HG02763 (cell line): ENCODE data around the gene ATP2B1.
"Not testable (repeated sequence)": the region's sequence is repeated elsewhere in the genome, so short reads cannot be mapped to it uniquely, and the experiment has no call there.

Experiments used
- ATAC-seq: cut with Tn5 transposase; IDR thresholded peaks from one replicate; pipeline ENCODE4 v1.9.1; 2021; ENCODE audit warnings: mild to moderate bottlenecking, moderate library complexity; ENCODE audit not compliant: unreplicated experiment

The ATP2B1 gene

DNA sequence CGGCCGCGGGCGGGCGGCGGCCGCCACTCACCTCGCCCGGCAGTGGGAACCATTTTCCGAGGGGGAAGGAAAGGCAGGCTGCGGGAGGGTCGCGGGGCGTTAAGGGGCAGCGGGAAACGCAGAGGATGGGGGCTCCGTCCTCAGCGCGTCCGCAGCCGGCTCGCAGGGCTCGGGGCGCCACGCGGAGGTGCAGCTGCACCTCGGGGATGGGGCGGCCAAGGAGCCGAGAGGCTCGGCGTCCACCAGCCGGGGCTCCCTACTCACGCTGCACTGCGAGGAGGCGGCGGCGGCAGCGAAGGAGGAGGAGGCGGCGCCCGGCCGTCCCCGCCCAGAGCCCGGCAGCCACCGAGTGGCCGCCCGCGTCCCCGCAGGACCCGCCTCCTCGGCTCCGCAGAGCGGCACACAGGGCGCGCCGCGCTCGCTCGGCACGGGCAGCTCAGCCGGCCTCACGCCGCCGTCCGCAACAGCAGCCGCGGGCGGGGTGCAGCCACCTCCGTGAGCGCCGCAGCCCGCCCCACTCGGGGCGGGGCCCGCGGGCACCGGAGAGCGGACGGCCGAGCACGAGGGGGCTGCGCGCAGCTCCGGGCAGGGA lies at the start of gene ATP2B1:
TSS of gene ATP2B1 (minus strand) at position 274 of the 592 bp plus-strand sequence. CDS start 52,952 bp downstream, outside the sequence.
- peak; percentile 54 for ATAC-seq

DNA sequence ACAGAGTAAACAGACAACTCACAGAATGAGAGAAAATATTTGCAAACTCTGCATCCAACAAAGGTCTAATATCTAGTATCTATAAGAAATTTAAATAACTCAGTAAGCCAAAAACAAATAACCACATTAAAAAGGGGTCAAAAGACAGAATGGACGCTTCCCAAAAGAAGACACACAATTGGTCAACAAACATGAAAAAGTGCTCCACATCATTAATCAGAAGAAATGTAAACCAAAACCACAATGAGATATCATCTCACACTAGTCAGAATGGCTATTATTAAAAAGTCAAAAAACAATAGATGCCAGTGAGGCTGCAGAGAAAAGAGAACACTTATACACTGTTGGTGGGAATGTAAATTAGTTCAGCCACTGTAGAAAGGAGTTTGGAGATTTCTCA lies 49.3 kb upstream of the ATP2B1 start:
- ATAC-seq: not testable (repeated sequence)

DNA sequence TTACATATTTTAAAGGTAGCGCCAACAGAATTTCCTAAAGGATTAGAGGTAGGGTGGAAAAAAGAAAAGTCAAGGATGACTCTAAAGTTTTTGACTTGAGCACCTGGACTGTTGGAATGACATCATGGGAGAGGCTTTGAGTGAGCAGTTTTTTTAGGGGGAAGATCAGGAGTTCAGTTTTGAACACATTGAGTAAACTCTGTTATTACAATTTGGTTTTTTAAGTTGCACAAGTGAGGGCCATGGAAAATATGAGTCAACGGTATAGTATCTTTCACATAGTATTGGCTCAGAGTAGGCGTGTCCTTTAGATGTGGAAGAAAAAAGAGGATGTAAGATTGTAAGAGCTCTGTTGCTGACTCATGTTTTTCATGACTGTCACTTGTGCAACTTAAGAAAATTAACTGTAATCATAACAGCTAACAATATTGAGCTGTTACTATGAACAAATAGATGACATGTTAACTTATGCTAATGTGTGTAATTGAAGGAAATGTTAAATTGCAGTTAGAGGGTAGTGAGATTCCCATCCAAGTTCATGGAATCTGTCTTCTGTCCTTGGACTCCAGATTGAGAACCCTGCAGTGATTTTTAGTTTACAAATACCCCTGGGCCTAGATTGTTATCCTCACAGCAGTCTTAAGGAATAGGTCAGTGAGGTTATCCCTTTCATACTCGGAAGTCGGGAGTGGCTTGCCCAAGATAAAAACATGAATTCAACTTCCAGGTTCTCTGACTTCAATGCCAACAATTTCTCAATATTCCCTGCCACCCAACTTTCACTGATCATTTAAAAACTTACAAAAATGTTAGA lies 48.2 kb upstream of the ATP2B1 start:
- ATAC-seq: peak; percentile 92

DNA sequence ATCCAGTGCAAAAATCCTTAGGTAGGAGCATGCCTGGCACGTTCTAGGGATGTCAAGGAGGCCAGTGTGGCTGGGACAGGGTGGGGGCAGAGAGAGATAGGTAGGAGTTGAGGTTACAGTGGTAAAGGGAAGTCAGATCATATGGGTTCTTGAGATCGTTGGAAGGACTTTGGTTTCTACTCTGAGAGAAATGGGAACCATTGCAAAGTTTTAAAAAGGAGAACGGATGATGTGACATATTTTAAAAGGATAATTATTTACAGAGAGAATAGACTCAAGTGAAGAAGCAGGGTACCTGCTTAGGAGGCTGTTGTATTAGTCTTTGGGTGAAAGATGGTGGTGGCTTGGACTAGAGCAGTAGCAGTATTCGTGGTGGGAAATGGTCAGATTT lies 47.6 kb upstream of the ATP2B1 start:
- peak; percentile 2 for ATAC-seq

DNA sequence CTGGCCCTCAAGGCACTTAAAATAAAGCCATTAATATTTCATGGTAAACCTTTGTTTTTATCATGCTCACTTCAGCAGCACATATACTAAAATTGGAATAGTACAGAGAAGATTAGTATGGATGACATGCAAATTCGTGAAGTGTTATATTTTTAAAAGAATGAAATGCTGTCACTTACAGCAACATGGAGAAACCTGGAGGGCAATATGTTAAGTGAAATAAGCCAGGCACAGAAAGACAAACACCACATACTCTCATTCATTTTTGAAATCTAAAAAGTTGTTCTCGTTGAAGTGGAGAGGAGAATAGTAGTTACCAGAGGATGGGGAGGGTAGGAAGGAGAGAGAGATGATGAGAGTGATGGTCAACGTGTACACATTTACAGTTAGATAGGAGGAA lies 45.4 kb upstream of the ATP2B1 start:
- no peak for ATAC-seq

DNA sequence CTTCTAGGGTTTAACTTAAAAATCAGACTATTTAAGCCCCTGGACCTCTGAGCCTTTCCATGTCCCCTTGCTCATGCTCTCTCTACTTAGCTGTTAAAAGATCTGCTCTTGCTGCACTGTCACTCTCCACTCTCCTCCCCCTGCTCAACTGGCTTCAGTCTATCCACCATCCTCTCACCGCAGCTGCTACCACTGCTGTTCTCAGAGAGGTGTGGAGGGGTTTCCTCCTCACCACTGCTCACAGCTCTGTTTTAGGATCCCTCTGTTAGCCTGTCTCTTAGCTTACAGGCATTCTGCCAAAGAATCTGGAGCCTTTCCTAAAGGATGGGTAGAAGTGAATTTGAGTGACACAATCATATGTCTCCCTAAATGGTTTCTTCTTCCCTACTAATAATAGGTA lies 43.7 kb upstream of the ATP2B1 start:
- ATAC-seq: peak; percentile 46

DNA sequence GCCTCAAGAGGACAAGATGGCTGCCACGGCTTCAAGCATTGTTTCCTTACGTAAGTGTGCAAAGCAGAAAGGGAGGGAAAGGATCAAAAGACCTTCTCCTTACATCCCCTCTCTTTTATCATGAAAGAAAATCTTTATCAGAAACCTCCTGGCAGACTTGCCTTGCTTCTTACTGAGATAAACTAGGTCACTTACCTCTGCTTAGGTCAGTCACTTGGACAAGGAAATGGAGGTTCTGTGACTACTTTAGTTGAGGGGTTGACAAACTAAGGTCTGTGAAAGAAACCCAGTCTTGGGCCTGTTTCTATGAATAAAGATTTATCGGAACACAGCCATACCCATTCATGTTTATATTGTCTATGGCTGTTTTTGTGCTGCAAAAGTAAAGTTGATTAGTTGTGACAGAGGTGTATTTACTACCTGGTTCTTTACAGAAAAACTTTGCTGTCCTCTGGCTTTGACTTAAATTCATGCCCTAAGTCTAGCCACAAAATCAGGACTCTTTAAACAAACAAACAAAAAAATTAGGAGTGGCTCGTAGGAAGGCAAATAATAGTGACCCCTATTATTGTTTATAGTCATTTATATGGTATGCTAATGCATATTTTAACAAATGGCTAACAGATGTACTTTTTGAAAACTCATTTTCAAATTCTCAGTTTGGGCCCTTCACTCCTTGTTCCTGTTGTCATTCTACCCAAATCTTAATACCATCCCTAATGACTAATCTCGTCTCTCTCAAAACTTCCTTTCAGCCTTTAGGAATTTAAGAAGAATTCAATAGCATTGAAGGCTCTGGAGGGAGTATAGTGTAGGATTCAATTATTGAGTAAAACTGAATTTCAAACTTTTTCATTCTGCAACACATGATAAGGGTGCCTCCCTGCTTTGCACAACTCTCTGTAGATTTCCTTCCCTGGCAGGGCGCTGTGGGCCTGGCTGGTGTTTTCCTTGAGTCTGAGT lies 42.0 kb upstream of the ATP2B1 start:
- ATAC-seq: no peak

DNA sequence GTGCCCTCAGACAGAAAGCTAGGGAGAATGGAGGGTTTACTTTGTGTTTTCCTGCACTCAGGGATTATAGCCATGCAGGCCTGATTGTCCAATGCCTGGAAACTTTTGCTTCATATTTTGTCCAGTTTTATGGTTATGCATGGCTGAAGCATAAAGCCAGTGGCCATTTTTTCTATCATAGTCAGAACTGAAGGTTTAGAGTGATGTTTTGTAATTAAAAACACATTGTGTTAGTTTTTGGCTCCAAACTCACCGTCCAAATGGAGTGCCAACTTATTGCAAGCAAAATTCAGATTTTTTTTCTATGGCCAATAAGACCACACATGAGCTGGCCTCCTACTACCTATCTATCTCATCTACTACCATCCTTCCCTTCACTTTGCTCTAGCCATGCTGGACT lies 40.2 kb upstream of the ATP2B1 start:
- no peak for ATAC-seq

DNA sequence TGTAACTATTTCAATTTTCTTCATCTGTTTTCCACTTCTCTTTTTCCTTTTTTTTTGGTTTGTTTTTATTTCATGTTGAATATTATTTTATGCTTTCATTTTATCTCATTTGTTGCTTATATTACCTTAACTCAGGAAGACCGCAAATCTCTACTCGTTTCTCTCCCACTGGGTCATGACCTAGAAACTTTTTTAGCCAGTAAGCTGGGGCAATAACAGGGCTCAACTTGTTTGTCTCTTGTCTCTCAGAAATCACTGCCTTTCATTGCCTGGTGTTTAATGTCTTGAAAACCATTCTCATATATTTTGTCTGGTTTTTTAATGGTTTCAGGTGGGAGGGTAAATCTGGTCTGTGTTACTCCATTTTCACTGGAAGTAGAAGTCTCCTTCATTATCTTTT lies 36.6 kb upstream of the ATP2B1 start:
- ATAC-seq: no peak

DNA sequence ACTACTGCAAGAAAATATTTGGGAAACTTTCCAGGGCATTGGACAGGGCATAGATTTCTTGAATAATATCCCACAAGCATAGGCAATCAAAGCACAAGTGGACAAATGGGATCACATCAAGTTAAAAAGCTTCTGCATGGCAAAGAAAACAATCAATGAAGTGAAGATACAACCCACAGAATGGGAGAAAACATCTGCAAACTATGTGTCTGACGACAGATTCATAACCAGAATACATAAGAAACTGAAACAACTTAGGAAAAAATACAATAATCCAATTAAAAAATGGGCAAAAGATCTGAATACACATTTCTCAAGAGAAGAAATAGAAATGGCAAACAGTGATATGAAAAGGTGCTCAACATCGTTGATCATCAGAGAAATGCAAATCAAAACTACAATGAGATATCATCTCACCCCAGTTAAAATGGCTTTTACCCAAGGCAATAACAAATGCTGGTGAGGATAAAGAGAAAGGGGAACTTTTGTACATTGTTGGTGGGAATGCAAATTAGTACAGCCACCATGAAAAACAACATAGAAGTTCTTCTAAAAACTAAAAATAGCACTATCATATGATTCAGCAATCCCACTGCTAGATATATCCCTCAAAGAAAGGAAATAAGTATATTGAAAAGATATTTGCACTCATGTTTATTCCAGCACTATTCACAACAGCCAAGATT lies 33.8 kb upstream of the ATP2B1 start:
- ATAC-seq: no peak

DNA sequence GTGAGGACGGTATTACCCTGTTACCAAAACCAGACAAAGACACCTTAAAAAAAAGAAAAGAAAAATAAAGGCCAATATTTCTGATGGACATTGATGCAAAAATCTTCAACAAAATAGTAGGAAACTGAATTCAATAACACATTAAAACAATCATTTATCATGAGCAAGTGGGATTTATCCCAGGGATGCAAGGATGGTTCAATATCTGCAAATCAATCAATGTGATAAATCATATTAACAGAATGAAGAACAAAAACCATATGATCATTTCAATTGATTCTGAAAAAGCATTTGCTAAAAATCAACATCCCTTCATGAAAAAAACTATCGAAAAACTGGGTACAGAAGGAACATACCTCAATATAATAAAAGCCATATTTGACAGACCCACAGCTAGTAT lies 32.3 kb upstream of the ATP2B1 start:
- no peak for ATAC-seq

DNA sequence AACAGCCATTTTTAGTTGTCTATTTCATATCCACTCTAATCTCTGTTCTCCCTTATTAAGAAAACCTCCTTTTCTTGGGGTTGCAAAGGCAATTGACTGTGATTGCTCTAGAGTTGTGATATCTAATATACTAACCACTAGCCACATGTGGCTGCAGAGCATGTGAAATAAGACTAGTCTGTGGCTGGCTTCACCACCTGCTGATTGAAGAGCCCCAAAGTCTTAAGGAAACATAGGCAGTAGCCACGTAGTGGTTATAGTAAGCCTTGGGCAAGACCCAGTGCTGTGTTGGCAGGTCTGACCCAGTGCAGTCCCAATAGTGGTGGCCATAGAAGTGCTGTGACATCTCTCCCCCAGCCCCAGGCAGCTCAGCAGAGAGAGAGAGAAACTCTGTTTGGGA lies 28.4 kb upstream of the ATP2B1 start:
- no peak for ATAC-seq

DNA sequence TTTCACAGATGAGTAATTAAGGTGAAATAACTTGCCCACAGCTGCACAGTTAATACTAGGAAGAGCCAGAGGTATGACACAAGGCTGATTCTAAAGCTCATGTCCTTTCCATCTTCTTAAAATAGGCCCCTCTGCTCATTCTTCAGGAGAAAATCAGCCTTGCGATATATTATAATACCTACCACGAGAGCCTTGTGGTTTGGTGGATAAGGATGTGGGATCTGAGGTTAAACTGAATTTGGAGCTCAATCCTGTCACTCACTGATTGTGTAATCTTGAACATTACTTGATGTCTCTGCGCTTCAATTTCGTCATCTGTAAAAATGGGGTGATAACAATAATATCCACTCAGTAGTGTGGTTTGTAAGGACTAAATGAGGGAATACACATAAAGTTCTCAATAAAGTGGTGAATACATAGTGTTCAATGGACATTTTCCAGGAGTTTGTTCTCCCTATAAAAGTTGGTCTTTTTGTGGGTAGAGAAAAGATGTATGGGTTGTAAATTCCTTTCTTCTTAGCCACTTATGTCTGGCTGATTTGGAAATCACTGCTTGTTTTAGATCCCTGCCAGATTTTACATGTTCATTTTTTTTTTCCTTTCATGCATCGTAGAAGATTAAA lies 25.1 kb upstream of the ATP2B1 start:
- no peak for ATAC-seq

DNA sequence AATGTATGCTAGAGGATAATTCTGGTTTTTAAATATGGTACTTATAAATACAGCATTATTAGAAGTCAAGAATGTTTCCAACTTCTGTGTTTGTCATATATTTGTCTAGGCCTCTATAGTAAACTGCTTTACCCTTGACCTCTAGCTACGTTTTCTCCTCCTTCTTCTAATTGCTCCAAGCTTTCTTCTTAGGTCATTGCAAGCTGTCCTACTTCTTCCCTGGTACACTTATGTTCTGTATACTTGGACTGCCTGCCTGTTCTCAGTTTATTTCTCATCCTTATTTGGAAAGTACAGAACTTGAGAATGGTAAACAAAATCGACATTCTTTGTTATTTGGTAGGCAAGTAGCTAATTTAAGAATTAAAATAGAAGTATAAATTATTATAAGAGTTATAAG lies 23.9 kb upstream of the ATP2B1 start:
- ATAC-seq: no peak

DNA sequence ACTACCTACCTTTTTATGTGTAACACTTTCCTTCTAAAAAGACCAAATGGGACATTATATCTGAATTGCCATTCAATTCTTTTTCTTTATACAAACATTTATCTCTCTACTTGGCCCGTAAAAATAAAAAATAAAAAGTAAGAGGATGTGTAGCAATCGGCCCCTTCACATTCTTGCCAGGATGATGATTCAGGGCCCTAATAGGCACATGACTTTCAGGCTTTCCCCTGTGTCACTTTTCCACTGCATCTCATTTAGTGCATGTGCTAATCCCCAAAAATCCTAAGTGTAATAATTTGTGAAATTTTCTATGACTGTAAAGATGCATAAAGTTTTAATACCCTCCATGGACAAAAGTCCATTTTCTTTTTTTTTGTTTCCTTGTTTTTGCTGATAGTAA lies 23.0 kb upstream of the ATP2B1 start:
- ATAC-seq: no peak

DNA sequence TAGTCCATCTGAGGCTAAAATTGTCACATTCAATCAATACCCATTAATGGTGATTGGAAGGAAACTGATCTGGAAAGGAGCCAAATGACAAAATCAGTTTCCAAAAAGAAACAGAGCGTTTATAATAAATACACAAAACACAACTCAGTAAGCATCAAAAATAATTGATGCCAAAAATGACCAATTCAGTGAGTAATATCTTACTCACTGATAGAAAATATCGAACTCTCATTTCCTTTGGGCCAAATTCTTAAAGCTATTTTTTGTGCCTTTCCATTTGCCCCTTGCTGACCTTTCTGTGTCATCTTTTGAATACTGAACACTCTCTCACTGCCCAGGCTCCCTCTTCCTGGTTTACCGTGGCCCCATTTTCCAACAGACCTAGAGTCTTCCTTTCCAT lies 22.5 kb upstream of the ATP2B1 start:
- no peak for ATAC-seq

DNA sequence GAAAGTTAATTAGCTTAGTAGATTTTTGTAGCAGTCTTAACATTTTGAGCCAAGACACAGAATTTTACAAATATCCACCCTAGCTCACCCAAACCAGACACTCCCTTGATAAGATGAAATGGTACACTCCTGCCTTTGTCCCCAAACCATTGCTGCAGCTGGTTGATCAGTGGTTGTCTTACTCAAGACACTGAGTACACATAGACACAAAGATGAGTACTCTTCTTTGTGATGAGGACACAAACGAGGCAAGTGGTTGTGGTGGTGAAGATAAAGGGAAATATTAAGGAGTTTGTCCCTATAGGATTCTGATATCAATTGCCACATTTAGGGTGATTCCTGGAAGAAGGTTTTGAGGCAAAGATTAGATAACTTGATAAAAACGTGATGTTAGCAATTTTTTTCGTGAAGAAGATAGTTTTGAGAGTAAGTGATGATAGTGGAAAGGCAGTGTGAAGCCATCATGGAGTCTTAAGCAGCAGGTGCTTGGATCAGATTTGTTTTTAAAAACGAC lies 21.4 kb upstream of the ATP2B1 start:
- no peak for ATAC-seq

DNA sequence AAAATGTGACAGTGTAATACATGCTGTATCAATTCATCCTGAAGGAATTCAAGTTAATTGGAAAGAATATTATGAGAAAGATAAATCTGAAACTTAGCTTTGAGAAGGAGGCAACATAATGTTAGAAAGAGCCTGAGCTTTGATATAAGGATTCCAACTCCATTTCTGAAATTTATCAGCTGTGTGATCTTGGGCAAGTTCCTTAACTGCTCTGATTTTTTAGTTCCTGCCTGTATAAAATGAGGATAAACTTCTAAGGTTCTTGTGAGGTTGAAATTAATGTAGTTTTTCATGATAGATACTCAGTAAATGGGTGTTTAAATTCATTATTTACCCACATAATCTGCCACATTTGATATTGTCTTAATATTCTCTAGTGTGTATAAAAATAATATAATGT lies 14.6 kb upstream of the ATP2B1 start:
- ATAC-seq: no peak

DNA sequence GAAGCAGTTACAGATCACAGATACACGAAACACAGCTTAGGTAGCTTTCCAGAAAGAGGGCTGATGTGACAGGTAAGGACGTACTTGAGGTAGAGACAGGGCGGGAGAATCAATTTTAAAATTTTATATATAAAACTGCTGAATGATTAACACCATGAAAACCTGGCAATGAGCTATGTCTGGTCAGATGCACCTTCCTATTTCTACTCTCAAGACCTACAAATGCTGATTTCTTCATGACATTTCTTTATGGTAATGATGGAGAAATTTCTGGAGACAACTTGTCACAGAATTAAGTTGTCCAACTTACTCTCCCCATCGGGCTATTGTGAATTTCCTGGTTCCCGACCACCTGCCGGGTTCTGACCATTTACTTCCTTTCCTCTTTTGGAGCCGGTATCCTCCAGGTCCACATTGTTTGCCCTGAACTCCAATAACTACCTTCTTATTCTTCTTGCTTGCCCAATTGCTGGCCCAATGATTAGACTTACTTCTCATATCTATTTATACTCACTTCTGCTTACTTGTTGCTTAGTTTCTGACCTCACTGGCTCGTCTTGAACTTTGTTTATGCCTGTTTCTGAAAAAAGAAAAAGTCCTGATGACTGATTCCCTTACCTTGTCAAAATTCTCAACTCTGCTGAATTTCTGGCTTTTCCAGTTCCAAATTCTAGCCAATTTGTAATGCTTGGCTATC lies 12.8 kb upstream of the ATP2B1 start:
- ATAC-seq: peak; percentile 93
